DMS79 treated with DMSO at 0.1 percent for 48 hours (cell line): ENCODE measurements around the gene TMC4.
"Not testable (repeated sequence)": the region's sequence is repeated elsewhere in the genome, so short reads cannot be mapped to it uniquely, and the experiment has no call there.

ENCODE experiments used
- DNase-seq: peaks from one replicate; lab custom pipeline; 2025; lab: John Stamatoyannopoulos, UW

Gene TMC4, protein sequence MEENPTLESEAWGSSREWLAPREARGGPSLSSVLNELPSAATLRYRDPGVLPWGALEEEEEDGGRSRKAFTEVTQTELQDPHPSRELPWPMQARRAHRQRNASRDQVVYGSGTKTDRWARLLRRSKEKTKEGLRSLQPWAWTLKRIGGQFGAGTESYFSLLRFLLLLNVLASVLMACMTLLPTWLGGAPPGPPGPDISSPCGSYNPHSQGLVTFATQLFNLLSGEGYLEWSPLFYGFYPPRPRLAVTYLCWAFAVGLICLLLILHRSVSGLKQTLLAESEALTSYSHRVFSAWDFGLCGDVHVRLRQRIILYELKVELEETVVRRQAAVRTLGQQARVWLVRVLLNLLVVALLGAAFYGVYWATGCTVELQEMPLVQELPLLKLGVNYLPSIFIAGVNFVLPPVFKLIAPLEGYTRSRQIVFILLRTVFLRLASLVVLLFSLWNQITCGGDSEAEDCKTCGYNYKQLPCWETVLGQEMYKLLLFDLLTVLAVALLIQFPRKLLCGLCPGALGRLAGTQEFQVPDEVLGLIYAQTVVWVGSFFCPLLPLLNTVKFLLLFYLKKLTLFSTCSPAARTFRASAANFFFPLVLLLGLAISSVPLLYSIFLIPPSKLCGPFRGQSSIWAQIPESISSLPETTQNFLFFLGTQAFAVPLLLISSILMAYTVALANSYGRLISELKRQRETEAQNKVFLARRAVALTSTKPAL

DNA sequence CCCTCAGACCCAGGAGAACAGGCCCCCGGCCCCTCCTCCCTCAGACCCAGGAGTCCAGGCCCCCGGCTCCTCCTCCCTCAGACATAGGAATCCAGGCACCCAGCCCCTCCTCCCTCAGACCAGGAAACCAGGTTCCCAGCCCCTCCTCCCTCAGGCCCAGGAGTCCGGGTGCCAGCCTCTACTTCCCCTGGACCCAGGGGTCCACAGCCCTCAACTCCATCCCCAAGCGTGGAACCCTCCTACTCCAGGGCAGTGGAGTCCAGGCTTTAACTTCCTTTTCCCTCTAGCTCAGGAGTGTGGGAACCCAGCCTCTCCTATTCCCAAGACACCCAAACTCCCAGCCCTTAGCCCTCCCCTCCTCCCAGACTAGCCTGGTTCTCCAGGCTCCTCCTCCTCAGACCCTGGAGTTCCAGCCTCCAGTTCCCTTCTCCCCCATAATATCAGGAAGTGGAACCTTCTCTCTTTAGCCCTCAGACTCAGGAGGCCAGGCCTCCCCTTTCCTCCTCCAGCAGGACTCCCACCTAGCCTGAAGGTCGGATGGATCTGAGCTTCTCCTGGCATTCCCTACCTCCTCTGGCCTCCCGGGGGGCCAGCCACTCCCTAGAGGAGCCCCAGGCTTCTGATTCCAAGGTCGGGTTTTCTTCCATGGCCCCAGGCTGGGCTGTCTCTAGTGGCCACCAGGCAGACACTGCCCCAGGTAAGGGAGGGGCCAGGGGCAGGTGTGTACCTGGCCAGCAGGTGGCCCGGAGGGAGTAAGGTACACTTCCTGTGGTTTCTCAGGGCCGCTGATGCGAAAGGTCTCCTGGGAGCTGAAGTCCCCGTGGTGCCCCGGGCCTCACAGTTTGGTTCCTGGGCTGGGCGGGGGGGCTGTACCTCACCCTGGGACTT lies at the start of gene TMC4:
TMC4 (minus strand) TSS at position 690 of the 888 bp plus-strand sequence; CDS start at position 647, 43 bp downstream.
- DNase-seq: peak; percentile 80

- not testable (repeated sequence) for DNase-seq
These were observed 49.0 kb upstream of the TMC4 start for GRCh38 chr19:54221947-54222346.

DNA sequence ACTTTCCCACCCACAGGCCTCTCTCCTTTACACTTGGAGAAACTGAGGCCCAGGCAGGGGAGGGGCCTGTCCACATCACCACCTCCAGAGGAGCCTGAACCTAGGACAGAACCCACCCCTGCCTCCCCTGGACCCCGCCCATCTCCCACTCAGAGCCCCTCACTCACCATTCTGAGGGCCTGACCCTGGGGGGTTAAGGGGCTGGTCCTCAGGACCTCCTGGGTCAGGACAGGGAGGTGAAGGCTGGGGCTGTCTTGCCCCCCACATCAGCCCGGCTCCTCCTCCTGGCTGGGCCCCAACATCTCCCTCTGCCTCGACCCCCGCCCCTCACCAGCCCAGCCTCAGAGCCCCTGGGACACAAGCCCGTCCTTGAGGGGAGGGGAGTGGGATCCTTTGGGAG lies 46.7 kb upstream of the TMC4 start:
- not testable (repeated sequence) for DNase-seq

- DNase-seq: no peak
These were observed 46.2 kb upstream of the TMC4 start for GRCh38 chr19:54218960-54219661.

- no peak for DNase-seq
These were observed 45.3 kb upstream of the TMC4 start for GRCh38 chr19:54218259-54218658.

DNA sequence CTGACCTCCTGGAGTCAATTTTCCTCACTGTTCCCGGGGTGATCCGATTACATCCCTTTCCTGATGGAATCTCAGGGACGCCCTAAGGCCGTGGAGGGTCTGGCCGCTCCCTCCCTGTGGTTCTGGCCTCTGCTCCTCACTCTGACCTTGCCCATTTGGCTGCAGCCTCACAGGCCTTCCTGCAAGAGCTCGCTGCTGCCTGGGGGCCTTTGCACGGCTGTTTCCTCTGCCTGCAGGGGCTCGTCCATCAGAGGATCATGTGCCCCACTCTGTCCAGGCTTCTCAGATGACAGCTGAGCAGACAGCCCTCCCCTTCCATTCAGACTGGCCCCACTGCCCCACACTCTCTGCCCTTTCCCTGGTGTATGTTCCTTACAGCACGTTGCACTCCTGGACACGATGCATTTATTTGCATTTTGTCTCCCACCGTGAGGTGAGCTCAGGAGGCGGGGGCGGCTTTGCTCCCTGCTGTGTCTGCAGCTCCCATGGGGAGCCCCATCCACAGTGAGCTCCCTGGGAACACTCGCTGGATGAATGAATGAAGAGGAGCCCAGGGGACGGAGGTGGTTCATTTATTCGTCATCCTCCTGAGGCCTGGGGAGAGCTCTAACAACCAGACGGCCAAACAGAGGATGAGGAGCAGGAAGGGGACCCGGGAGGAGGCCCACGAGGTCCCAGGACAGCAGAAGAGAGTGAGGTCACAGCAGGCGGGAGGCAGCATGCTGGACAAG lies 44.7 kb upstream of the TMC4 start:
- not testable (repeated sequence) for DNase-seq

DNA sequence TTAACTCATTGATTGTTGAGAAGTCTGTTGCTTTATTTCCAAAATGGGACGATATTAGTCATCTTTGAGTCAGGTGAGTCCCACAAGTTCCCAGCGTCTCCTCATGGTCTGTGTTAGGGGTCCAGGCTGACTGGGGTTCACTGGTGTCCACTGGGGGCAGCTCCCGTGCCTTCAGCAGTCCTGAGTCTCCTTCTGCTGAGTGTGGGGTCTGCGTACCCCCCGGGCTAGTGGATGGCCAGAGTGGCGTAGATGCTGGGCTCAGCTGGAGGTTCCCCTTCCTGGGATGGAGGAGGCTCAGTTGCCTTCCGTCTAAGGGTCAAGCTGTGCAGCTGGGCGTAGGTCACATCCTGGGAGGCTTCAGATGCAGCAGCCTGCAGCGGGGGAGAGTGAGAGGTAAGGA lies 43.9 kb upstream of the TMC4 start:
- no peak for DNase-seq

GRCh38 chr19:54214734-54215133 lies 41.8 kb upstream of the TMC4 start:
- DNase-seq: not testable (repeated sequence)

GRCh38 chr19:54214217-54214616 lies 41.3 kb upstream of the TMC4 start:
- DNase-seq: not testable (repeated sequence)

GRCh38 chr19:54211235-54211634 lies 38.3 kb upstream of the TMC4 start:
- no peak for DNase-seq

DNA sequence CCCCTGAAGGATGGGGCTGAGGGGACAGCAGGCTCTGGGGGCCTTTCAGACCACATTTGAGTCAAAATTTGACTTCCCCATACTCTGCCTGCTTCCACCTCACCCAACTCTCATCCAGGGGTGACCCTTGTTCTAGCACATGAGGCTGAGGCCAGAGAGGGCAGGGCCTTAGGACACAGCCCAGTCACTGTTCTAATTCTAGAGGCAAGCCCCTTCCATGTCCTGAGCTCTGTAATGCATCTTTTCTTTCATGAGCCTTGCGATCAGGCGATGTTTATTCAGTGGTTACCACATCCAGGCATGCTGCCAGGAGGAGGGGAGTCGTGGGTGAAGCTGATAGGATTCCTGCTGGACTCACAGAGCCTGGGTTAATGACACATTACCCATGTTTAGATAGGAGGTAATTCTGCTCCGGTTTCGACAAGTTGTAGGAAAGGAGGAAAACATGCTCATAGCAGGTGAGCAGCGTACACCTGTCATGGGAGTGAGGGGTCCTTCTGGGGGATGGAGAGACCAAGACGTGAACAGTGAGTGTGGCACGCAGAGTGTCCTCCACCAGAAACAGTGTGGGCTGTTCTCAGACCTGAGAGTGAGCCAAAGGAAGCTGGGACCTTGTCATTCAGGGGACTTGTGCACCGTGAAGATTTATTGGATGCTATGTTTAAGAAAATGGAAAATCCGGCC lies 37.0 kb upstream of the TMC4 start:
- DNase-seq: peak; percentile 95

DNA sequence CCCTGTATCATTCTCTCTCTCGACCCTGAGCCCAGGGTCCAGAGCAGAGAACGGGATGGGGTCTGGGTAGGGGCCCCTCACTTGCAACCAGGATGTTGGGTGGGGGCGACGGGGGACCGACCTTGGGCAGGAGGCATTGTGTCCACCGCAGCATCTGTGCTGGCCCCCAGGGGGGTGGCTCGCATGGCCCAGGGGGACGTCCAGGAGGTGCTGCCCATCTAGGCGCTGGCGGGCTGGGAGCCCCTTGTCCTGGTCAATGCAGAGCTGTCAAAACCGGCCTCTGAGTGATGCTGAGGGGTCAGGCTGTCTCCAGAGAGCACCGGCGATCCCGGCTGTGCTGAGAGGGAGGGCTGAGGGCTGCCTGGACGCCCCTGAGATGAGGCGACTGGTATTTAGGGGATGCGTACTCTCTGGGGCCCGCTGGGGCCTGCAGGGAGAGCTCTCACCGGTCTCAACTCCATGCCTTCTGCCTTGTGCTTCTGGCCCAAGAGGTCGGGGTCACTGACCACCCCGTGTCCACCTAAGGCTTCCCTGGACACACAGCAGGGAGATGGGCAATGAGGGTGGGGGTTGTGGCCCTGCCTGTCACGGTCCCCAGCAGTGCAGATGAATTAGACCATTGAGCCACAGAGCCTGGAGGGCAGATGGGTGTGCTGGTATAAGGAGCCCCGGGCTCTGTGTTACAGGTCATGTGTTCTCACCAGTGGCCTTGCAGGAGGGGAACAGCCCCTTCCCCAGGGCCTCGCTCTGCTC lies 36.3 kb upstream of the TMC4 start:
- peak; percentile 40 for DNase-seq

GRCh38 chr19:54208784-54209057 lies 35.8 kb upstream of the TMC4 start:
- DNase-seq: no peak

GRCh38 chr19:54207983-54208783 lies 35.2 kb upstream of the TMC4 start:
- no peak for DNase-seq

- no peak for DNase-seq
These were observed 34.7 kb upstream of the TMC4 start for GRCh38 chr19:54207676-54207982.

DNA sequence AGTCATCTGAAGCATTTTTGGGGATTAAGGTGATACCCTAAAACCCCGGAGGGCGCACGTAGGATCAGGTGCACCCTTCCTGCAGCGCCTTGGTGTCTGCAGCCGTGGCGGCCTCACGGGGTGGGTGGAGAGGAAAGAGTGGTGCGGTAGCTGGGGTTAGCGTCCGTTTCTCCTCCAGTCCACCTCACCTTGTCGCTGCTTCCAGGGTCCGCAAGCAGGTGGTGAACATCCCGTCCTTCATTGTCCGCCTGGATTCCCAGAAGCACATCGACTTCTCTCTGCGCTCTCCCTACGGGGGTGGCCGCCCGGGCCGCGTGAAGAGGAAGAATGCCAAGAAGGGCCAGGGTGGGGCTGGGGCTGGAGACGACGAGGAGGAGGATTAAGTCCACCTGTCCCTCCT lies 34.2 kb upstream of the TMC4 start:
- not testable (repeated sequence) for DNase-seq

GRCh38 chr19:54206831-54207177 lies 33.8 kb upstream of the TMC4 start:
- no peak for DNase-seq

DNA sequence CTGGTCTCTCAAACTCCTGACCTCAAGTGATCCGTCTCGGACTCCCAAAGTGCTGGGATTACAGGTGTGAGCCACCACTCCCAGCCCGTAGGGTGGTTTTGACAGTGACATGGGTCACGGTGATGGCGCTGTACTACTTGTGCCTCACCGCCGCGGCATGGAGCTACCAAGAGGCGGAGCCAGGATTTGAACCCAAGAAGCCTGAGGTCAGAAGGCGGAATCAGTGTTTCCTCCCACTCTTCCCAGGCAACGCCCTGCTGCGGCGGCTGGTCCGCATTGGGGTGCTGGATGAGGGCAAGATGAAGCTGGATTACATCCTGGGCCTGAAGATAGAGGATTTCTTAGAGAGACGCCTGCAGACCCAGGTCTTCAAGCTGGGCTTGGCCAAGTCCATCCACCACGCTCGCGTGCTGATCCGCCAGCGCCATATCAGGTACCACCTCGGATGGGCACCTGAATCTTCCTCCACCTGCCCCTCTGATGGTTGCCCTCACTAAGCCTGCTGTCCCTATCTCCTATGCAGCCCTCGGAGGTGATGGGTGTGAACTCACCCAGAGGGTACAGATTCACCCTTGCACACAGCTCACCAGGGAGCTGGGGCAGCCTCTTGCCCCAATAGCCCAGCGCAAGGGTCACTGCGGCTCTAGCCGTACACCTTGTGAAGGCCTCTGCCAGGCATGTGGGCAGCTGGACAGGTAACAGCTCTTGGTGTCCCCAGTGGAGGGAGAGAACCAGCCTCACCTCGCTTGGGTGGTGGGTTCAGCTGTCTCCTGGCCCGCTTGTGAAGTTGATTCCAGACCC lies 33.3 kb upstream of the TMC4 start:
- DNase-seq: no peak
